AG04450 (cell line): Measurements from ENCODE around the gene HERC3. TPM values are rescaled to one million over a fixed set of nuclear protein-coding genes. Genes with fewer than 3 reads are reported as not detected.
A peak's percentile ranks its signal among the peaks of the same experiment; 100 is the strongest.

Experiments used
- CTCF ChIA-PET: fragments of 300-600, 350-600 bp; formaldehyde crosslinking; extraction: SDS; loops from one replicate; lab custom pipeline; 2022; ENCODE audit warnings: antibody characterized with exemption, inconsistent platforms; lab: Charles Lee
- POLR2A ChIA-PET: fragments of 350-600 bp; formaldehyde crosslinking; extraction: SDS; loops from one replicate; lab custom pipeline; 2021; ENCODE audit warnings: antibody characterized with exemption, inconsistent platforms; lab: Yijun Ruan, JAX
- DNase-seq: peaks from one replicate; pipeline ENCODE4 v3.0.0-alpha.2; 2011; ENCODE audit warnings: low read depth, low spot score
- H3K27ac ChIP-seq: one replicate; pipeline ENCODE4 v1.5.1; 2012; ENCODE audit warnings: low read depth, low read length, control low read depth
- H3K27me3 ChIP-seq: one replicate; pipeline ENCODE4 v1.6.0; 2012; ENCODE audit warnings: low read length; ENCODE audit not compliant: control insufficient read depth, insufficient read depth
- H3K4me3 ChIP-seq: 2 replicates; pipeline ENCODE4 v1.5.1; 2011; ENCODE audit warnings: mild to moderate bottlenecking, low read depth, low read length, control low read depth
- H3K9me3 ChIP-seq: 2 replicates; pipeline ENCODE4 v1.5.1; 2012; ENCODE audit warnings: low read length; ENCODE audit not compliant: control insufficient read depth, insufficient read depth
- CTCF ChIP-seq: IDR thresholded peaks from 2 replicates; pipeline ENCODE4 v1.5.1; 2011; ENCODE audit warnings: low read depth, low read length, control low read depth, inconsistent platforms
- polyA plus RNA-seq: library from polyadenylated mRNA; depleted of rRNA; stranded (reverse); fragments of >200 nt; gene quantifications from 2 replicates; pipeline ENCODE4 v1.2.3, GENCODE V29; 2011

Gene HERC3
- polyA plus RNA-seq, 1 experiment, result 10.3 TPM

DNA sequence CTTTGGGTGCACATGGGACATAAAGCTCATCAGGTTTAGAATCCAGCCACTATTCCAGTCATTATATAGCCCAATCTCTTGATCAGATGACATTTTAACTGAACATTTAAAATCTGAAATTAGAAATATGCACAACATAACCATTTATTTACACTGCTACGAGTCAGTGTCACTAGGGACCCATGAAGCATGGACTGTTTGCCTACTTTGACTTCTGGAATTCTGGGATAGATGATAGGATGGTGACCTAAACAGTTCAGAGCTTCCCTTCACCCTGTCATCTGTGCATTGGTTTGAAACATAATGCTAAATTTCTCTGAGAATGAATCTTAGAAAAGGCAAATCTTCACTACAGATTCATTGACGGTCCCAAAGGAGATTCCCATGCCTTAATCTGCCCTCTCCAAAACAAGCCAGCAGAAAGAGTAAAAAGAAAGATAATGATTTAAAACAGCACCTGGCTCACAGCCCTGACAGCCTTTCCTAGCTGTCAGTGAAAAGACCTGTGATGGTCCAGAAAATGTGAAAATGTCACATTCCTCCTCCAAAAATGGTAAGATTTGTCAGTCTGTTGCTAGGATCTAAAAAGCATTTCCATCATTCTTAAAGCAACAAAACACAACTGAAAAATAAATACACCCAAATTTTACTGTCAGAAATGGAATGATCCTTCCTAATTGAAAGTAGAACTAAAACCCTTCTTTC, 18.9 kb upstream of the HERC3 start:
- no peak for TF ChIP-seq CTCF
- POLR2A ChIA-PET, result no interaction called here
- no peak overlapping the region for H3K4me3 ChIP-seq
- no peaks in the 10 kb centered on the region for H3K9me3 ChIP-seq
- DNase-seq, result no peak
- CTCF ChIA-PET, result interaction anchor here (0.7 to 1.6 kb wide), 5 partner anchors 12 to 34 kb away, joined by 3 to 5 read pairs (median 3); no protein-coding TSS in a partner anchor
- no peaks in the 10 kb centered on the region for H3K27me3 ChIP-seq
- H3K27ac ChIP-seq, result no peak overlapping the region

DNA sequence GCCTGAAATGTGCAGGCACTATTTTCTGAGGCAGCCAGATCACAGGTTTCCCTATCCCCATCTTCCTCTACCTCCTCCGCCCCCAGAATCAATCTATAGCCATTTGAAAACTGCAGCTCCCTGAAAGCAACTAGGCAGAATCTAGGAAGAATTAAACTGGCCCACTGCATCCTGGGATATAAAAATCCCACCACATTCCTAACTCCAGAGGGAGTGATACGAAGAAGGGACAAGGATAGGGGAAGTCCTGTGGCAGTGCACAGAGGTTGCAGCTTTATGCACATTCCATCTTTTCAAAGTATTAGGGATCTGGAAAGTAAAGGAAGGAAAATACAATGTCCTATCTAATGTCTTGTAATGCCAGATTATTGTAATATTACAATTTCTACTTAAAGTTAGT, 18.3 kb upstream of the HERC3 start:
- POLR2A ChIA-PET, result no interaction called here
- H3K4me3 ChIP-seq, result no peak overlapping the region
- CTCF ChIA-PET, result interaction anchor here (0.7 to 1.6 kb wide), 5 partner anchors 12 to 34 kb away, joined by 3 to 5 read pairs (median 3); no protein-coding TSS in a partner anchor
- H3K27ac ChIP-seq, result no peak overlapping the region
- no peaks in the 10 kb centered on the region for H3K27me3 ChIP-seq
- no peaks in the 10 kb centered on the region for H3K9me3 ChIP-seq
- no peak for DNase-seq
- TF ChIP-seq CTCF, result peak; percentile 52

DNA sequence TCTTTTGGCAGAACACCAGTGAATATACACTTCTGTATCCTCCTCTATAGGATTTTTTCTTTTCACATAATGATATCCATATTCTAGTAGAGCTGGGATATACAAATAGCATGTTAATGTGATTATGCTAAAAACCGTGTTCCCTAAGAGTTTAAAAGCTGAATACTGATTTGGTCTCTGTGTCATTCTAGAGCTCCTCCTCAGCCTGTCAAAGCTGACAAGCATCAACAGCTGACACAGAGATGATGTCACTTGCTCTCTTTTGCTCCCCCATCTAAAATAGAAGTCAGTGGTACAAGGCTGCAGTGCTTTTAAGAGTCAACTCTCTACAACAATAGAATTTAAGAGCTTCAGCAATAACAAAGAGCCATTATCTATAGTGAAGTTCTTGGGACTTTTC, 17.1 kb upstream of the HERC3 start:
- ChIA-PET POLR2A (no interaction called here), CTCF (interaction anchor here (0.5 to 0.6 kb wide), 2 partner anchors 543 to 546 kb away, joined by 3 to 5 read pairs; no protein-coding TSS in a partner anchor)
- Histone ChIP-seq H3K9me3 (no peaks in the 10 kb centered on the region), H3K4me3 (no peak overlapping the region), H3K27me3 (no peaks in the 10 kb centered on the region), H3K27ac (no peak overlapping the region)
- DNase-seq, result no peak
- TF ChIP-seq CTCF, result no peak

- no peak for DNase-seq
- H3K27ac ChIP-seq, result no peak overlapping the region
- no peak overlapping the region for H3K4me3 ChIP-seq
- no peaks in the 10 kb centered on the region for H3K27me3 ChIP-seq
- ChIA-PET POLR2A (no interaction called here), CTCF (no interaction called here)
- H3K9me3 ChIP-seq, result no peaks in the 10 kb centered on the region
- TF ChIP-seq CTCF, result no peak
Observed at GRCh38 chr4:88582493-88582892, 9.8 kb upstream of the HERC3 start.

DNA sequence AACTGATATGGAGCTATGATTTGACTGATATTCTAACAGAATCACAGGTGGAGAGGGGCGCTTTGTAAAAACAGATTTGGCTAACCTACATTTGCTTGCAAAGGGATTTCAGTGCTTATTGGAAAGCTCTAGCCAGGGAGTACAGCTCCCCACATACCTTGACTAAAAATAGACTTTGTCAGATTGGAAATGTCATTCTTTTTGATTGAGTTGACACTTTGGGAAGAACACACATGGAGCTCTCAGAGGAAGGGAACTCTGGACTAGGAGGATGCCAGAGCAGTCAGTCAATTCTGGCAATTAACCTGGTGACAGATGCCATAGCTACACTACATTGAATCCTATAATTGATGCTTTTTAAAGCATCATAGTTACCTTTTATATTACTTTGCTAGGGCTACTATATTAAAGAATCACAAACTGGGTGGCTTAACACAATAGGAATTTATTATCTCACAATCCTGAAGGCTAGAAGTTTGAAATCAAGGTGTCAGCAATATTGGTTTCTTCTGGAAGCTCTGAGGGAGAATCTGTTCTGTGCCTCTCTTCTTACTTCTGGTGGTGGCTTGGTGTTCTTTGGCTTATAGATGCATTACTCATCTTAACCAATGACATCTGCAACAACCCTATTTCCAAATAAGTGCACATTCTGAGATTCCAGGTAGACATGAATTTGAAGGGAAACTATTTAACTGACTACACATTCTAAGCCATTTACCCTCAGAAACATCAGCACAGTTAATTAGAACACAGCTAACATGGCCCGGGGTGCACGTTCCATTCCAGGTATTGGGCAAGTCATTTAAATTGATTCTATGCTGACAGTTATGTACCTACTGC, 8.4 kb upstream of the HERC3 start:
- POLR2A ChIA-PET, result no interaction called here
- no peak overlapping the region for H3K27ac ChIP-seq
- CTCF ChIA-PET, result interaction anchor here (0.5 to 0.8 kb wide), 2 partner anchors 67 to 89 kb away, joined by 3 read pairs; no protein-coding TSS in a partner anchor
- H3K4me3 ChIP-seq, result no peak overlapping the region
- no peak for TF ChIP-seq CTCF
- no peak for DNase-seq
- no peaks in the 10 kb centered on the region for H3K27me3 ChIP-seq
- H3K9me3 ChIP-seq, result no peaks in the 10 kb centered on the region
